A673 (cell line): ENCODE measurements around the gene MISP. TPM values are rescaled to one million over a fixed set of nuclear protein-coding genes. Genes with fewer than 3 reads are reported as not detected.
"Not testable (repeated sequence)": the region's sequence is repeated elsewhere in the genome, so short reads cannot be mapped to it uniquely, and the experiment has no call there.

Experiments used
- BruUV-seq: library from RNA; stranded (reverse); fragments of 400-500 nt; replicated peaks from 2 replicates; lab custom pipeline; 2021; lab: Mats Ljungman, UMichigan
- CTCF ChIA-PET: fragments of 300-600 bp; sonication (Branson Sonifier 250); formaldehyde crosslinking; loops from one replicate; lab custom pipeline; 2022; ENCODE audit warnings: antibody characterized with exemption; lab: Charles Lee
- POLR2A ChIA-PET: fragments of 300-600 bp; sonication (Branson Sonifier 250); formaldehyde crosslinking; loops from one replicate; lab custom pipeline; 2022; ENCODE audit warnings: antibody characterized with exemption; ENCODE audit not compliant: low non-redundant PET; lab: Charles Lee
- DNase-seq: peaks from one replicate; pipeline ENCODE4 v3.0.0-alpha.2; 2015; ENCODE audit warnings: low spot score
- H3K27ac ChIP-seq: fragments of 200-600 bp; sonication (generic); 2 replicates; pipeline ENCODE4 v1.5.1; 2016; ENCODE audit warnings: mixed run types, low read depth, mild to moderate bottlenecking, mixed read lengths, antibody characterized with exemption, low read length; ENCODE audit not compliant: poor library complexity, severe bottlenecking
- H3K27me3 ChIP-seq: fragments of 200-600 bp; sonication (generic); replicated peaks from 2 replicates; pipeline ENCODE4 v1.6.1; 2017; ENCODE audit warnings: mixed run types, low read depth, mild to moderate bottlenecking, mixed read lengths, antibody characterized with exemption, low read length; ENCODE audit not compliant: insufficient read depth, poor library complexity
- H3K36me3 ChIP-seq: fragments of 200-600 bp; sonication (generic); 2 replicates; pipeline ENCODE4 v1.6.1; 2016; ENCODE audit warnings: mixed run types, mild to moderate bottlenecking, mixed read lengths, antibody characterized with exemption, low read length; ENCODE audit not compliant: insufficient read depth, poor library complexity, severe bottlenecking
- H3K4me1 ChIP-seq: fragments of 200-600 bp; sonication (generic); 2 replicates; pipeline ENCODE4 v1.6.1; 2017; ENCODE audit warnings: mixed run types, mild to moderate bottlenecking, mixed read lengths, antibody characterized with exemption, low read length; ENCODE audit not compliant: insufficient read depth, poor library complexity, severe bottlenecking
- H3K4me3 ChIP-seq: fragments of 200-600 bp; sonication (generic); 2 replicates; pipeline ENCODE4 v1.5.1; 2016; ENCODE audit warnings: low read depth, mixed run types, mild to moderate bottlenecking, mixed read lengths, low read length; ENCODE audit not compliant: poor library complexity, severe bottlenecking
- H3K9me3 ChIP-seq: fragments of 200-600 bp; sonication (generic); 2 replicates; pipeline ENCODE4 v1.6.1; 2016; ENCODE audit warnings: mixed run types, low read depth, mild to moderate bottlenecking, mixed read lengths, antibody characterized with exemption, low read length; ENCODE audit not compliant: poor library complexity, severe bottlenecking
- EZH2 ChIP-seq: fragments of 200-600 bp; sonication (generic); IDR thresholded peaks from 2 replicates; pipeline ENCODE4 v1.6.1; 2017; ENCODE audit warnings: borderline replicate concordance, low read depth, mild to moderate bottlenecking, mixed read lengths, antibody characterized with exemption, low read length; ENCODE audit not compliant: poor library complexity, severe bottlenecking
- intact Hi-C: fragments of 100-400 bp; cut with micrococcal nuclease; formaldehyde crosslinking; loops from one replicate; pipeline ENCODE4 v1.10.0; 2022; ENCODE audit not compliant: unreplicated experiment
- total RNA-seq: library from RNA; stranded (reverse); gene quantifications from 2 replicates; pipeline ENCODE4 v1.2.3, GENCODE V29; 2021
- TF ChIP-seq, protein P1 (sequence below): fragments of 300-800, 200-600 bp; sonication (generic); conservative IDR thresholded peaks from 2 replicates; pipeline ENCODE4 v1.5.1; 2017; ENCODE audit warnings: low read depth, mild to moderate bottlenecking, antibody characterized with exemption, low read length, moderate library complexity, mixed read lengths

Gene MISP
- total RNA-seq, 1 experiment from 2014 or later = 0.11 TPM

DNA sequence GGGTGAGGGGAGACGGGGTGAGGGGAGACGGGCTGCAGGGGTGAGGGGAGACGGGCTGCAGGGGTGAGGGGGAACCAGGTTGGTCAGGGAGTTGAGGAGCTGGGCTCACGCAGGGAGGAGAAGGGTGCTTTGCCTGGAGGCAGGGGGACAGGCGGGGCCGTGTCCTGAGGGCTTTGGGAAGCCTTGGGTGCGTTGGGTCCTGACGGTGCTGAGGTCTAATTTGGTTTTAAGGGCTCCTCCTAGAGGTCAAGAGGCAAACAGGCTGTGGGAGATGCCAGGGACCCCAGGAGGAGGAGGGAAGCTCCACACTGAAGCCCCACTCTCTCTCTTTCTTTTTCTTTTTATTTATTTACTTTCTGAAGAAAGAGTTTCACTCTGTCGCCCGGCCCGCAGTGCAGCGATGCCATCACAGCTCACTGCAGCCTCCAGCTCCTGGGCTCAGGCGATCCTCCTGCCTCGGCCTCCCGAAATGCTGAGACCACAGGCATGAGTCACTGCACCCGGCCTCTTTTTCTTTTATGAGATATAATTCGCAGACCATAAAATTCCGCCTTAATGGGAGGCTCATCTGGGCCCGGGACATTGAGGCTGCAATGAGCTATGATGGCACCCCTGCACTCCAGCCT, 9.3 kb upstream of the MISP start:
- no peak overlapping the region for H3K27ac ChIP-seq
- no peaks in the 10 kb centered on the region for H3K36me3 ChIP-seq
- no TSS peak for BruUV-seq
- no peak overlapping the region for H3K4me3 ChIP-seq
- H3K27me3 ChIP-seq = no peaks in the 10 kb centered on the region
- ChIA-PET POLR2A (no interaction called here), CTCF (no interaction called here)
- TF ChIP-seq EZH2 = no peak
- TF ChIP-seq, protein P1, sequence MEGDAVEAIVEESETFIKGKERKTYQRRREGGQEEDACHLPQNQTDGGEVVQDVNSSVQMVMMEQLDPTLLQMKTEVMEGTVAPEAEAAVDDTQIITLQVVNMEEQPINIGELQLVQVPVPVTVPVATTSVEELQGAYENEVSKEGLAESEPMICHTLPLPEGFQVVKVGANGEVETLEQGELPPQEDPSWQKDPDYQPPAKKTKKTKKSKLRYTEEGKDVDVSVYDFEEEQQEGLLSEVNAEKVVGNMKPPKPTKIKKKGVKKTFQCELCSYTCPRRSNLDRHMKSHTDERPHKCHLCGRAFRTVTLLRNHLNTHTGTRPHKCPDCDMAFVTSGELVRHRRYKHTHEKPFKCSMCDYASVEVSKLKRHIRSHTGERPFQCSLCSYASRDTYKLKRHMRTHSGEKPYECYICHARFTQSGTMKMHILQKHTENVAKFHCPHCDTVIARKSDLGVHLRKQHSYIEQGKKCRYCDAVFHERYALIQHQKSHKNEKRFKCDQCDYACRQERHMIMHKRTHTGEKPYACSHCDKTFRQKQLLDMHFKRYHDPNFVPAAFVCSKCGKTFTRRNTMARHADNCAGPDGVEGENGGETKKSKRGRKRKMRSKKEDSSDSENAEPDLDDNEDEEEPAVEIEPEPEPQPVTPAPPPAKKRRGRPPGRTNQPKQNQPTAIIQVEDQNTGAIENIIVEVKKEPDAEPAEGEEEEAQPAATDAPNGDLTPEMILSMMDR = 0 out of 2 replicates have a peak, but pooled peaks have one; percentile 23
- peak; percentile 44 for DNase-seq
- H3K9me3 ChIP-seq = no peaks in the 10 kb centered on the region
- intact Hi-C loops = no loop called here
- H3K4me1 ChIP-seq = no peaks in the 10 kb centered on the region

DNA sequence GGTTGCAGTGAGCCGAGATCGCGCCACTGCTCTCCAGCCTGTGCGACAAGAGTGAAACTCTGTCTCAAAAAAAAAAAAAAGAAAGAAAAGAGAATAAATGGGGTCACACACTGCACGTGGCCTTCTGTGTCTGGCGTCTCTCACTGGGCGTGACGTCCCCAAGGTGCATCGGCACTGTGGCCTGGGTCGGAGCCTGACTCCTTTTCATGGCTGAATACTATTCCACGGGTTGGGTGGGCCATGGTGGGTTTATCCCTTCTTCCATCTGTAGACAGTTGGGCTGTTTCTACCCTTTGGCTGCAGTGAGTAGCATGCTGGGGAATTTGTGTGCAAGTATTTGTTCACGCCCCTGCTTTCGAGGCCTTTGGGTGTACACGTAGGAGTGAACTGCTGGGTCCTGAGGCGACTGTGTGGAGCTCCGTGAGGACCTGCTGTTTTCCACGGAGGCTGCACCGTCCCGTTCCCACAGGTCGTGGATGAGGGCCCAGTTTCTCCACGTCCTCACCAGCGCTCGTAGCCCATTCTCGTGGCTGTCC, 8.3 kb upstream of the MISP start:
- peaks cover 4% of the 10 kb centered on the region for H3K9me3 ChIP-seq
- no peaks in the 10 kb centered on the region for H3K4me1 ChIP-seq
- H3K4me3 ChIP-seq = no peak overlapping the region
- no peak for DNase-seq
- no peak overlapping the region for H3K27ac ChIP-seq
- no TSS peak for BruUV-seq
- CTCF ChIA-PET = no interaction called here
- H3K27me3 ChIP-seq = no peaks in the 10 kb centered on the region
- POLR2A ChIA-PET = no interaction called here
- H3K36me3 ChIP-seq = no peaks in the 10 kb centered on the region
- intact Hi-C loops = no loop called here
- TF ChIP-seq, protein P1 = no peak
- TF ChIP-seq EZH2 = no peak

DNA sequence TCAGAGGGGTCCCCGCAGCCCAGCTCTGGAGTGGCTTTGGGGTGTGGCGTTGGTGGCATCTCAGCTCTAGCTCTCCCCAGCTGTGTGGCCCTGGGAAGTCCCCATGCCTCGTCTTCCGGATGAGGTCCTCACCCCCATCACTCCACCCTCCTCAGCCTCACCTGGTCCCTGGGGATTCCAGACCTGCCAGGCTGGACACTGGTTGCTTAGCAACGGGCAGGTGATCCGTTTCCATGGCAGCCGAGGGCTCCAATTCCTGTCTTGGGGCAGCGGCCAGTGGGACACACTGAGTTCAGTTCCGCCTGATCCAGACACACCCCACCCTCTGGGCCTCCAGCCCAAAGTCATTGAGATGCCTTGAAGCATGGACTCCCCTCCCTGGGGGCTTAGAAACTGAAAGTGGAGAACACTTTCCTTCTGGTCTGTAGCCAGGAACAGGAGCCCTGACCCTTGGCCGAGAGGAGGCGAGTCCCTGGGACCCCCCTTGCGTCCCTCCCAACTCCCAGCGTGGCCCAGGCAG, 7.7 kb upstream of the MISP start:
- DNase-seq = no peak
- no peaks in the 10 kb centered on the region for H3K27me3 ChIP-seq
- H3K4me1 ChIP-seq = no peaks in the 10 kb centered on the region
- TF ChIP-seq, protein P1 = no peak
- no peak for TF ChIP-seq EZH2
- H3K4me3 ChIP-seq = no peak overlapping the region
- POLR2A ChIA-PET = no interaction called here
- no peaks in the 10 kb centered on the region for H3K36me3 ChIP-seq
- no peak overlapping the region for H3K27ac ChIP-seq
- BruUV-seq = no TSS peak
- CTCF ChIA-PET = no interaction called here
- intact Hi-C loops = no loop called here
- peaks cover 6% of the 10 kb centered on the region for H3K9me3 ChIP-seq

DNA sequence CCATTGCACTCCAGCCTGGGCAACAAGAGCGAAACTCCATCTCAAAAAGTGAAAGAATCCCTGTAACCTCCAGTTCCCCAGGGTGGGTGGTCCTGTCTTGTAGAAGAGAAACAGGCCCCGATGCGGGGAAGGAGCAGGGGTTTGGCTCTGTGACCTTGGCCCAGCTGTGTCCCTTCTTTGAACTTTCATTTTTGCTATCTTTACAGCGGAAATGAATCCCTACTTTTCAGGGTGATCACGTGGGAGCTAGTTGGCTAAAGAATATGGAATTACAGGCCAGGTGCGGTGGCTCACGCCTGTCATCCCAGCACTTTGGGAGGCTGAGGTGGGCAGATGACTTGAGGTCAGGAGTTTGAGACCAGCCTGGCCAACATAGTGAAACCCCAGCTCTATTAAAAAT, 5.8 kb upstream of the MISP start:
- H3K27ac ChIP-seq, H3K36me3 ChIP-seq, CTCF ChIA-PET, H3K9me3 ChIP-seq, H3K4me3 ChIP-seq, H3K27me3 ChIP-seq, H3K4me1 ChIP-seq, intact Hi-C loops, BruUV-seq, DNase-seq: not testable (repeated sequence)
- POLR2A ChIA-PET = interaction anchor here (0.6 kb wide), 1 partner anchor 29 kb away, joined by 7 read pairs; no protein-coding TSS in a partner anchor
